Measurements from ENCODE around the gene IP6K3.

The IP6K3 gene

DNA sequence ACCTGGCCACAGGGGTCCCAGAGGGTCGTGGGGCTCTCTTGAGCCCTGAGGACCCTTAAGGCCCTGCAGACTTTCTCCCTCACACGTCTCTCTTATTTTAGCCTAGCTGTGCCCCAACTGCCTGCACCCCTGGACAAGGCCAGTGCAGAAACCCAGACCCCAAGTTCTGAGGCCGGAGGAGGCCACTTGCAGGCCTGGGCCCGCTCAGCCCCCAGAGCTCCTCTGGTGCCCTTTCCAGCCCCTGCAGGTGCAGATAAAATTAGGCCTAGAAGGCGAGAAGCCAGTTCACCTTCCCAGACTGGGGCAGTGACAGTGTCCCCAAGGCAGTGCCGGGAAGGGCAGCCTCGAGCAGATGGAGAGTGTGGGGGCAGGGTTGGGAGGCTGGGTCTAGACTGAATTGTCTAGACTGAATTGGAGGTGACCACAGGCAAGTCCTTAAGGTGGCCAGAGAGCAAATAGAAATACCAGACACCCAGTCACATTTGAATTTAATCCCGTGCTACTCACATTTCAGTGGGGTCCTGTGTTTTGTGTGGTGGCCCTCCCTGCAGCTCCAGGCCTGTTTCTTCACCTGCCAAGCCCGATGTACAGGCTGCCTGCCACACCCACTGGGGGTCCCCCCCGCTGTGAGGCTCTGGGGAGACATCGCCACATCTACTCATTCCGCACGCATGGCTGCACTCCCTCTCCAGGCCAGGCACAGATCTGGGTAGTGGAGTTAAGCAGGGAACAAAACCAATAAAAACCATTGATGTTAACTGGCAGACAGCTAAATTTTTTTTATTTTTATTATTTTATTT, 8.6 kb upstream of the IP6K3 start:
- TF ChIP-seq, protein P1, sequence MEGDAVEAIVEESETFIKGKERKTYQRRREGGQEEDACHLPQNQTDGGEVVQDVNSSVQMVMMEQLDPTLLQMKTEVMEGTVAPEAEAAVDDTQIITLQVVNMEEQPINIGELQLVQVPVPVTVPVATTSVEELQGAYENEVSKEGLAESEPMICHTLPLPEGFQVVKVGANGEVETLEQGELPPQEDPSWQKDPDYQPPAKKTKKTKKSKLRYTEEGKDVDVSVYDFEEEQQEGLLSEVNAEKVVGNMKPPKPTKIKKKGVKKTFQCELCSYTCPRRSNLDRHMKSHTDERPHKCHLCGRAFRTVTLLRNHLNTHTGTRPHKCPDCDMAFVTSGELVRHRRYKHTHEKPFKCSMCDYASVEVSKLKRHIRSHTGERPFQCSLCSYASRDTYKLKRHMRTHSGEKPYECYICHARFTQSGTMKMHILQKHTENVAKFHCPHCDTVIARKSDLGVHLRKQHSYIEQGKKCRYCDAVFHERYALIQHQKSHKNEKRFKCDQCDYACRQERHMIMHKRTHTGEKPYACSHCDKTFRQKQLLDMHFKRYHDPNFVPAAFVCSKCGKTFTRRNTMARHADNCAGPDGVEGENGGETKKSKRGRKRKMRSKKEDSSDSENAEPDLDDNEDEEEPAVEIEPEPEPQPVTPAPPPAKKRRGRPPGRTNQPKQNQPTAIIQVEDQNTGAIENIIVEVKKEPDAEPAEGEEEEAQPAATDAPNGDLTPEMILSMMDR (IDR thresholded peaks at IDR 0.05; ENCODE audit: borderline replicate concordance, insufficient read depth, low read depth, low read length), result no peak
- H3K4me3 ChIP-seq (ENCODE audit: low read depth, low read length), result no peak overlapping the region

DNA sequence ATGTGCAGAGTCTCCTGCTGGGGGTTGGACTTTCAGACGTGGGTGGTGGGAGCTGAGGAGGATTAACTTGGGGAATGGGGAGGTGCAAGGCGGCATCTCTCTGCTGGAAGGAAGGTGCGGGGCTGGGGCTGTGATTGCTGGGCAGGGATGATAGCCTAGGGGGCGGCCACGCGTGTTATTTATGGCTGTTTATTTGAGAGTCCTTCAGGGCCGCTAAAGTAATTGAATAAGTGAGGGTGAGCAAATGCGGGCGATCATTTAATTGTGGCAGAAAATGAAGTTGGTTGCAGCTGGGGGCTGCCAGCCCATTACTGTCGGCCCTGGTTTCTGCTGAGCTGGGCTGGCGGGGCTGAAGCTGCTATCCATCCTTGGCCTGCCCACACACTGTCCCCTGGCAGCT, 7.5 kb upstream of the IP6K3 start:
- no peak overlapping the region for H3K4me3 ChIP-seq (ENCODE audit: low read depth, low read length)
- TF ChIP-seq, protein P1 (IDR thresholded peaks at IDR 0.05; ENCODE audit: borderline replicate concordance, insufficient read depth, low read depth, low read length), result no peak

DNA sequence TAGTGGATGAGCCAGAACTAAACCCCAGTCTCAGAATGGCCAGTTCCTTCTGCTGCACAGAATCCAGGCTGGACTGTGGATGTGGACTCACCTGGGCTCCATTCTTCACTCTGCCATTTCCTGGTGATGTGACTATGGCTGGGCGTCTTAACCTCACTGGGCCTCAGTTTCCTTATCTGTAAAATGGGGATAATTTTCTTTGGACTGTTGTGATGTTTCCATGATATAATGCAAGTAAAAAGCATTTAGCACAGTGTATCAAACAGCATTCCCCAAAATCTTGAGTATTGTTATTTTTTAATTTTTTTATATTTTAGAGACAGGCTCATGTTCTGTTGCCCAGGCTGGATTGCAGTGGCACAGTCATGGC, 5.9 kb upstream of the IP6K3 start:
- TF ChIP-seq, protein P1 (IDR thresholded peaks at IDR 0.05; ENCODE audit: borderline replicate concordance, insufficient read depth, low read depth, low read length), result no peak
- no peak overlapping the region for H3K4me3 ChIP-seq (ENCODE audit: low read depth, low read length)

DNA sequence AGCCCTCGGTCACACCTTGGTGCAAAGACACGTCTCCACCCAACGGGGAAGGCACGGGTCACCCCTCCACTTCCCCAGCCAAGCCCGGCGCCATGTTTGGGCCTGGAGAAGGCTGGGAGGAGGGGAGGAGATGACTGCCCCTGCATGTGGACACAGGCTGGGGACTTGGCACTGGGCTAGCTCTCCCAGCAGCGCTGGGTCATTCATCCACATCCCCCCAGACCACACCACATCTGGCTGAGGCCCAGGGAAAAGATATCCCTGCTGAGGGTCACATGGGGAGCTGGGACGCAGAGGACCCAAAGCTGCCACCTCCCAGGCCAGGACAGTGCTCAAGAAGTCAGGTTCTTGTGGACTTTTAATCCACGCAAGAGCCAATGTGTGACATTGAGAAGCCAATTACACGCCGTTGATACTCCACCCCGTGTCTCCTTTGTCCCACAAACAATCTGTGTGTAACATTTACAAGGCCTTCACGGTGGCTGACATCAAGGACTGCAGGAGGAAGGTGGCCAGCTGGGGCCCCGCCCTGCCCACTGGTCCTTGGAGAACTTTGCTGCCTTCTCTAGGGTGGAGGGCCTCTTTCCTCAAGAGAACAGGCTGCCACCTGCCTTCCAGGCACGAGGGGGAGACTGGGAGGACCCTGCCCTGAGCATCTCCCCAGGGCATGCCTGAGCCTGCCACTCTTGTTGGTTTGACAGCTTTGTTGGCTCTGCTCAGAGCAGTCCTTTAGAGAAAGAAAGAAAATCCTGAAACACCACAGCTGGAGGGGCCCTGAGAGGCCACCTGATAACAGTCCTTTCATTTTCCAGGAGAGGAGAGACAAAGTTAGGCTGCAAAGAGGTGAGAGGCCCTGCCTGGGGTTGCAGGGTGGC, 5.3 kb upstream of the IP6K3 start:
- TF ChIP-seq, protein P1 (IDR thresholded peaks at IDR 0.05; ENCODE audit: borderline replicate concordance, insufficient read depth, low read depth, low read length), result no peak

DNA sequence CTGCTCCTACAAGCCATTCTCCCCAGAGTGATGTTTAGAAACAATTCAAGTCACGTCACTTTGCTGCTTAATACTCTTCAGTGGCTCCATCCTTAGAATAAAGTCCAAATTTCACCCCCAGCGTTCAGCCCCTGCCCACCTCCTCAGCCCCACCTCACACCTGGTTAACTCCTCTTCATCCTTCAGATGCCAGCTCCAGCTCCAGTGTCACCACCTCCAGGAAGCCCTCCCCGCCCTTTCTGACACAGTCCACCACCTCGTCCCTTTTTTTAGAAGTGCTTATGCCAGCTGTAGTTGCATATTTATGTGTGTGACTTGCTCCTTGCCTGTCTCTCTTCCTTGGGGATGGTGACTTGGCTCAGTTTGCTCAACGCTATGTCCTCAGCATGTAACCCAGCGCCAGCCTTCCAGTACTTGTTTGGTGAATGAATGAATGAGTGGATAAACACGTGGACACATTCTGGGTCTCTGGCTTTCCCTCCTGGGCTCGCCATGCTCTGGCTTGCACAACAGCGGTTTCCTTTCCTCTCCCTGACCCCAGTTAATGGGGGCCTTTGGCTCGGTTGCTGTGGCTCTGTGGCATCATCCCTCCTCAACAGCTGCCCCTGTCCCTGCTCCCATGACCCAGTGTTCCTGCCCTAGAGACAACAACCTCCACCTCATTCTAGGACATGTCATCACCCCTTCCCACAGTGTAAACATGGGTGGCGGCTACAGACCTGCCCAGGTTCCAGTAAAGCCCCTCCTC, 3.7 kb upstream of the IP6K3 start:
- H3K4me3 ChIP-seq (ENCODE audit: low read depth, low read length), result no peak overlapping the region

More for the DNA sequence above, 5.3 kb upstream of the IP6K3 start:
- no peak overlapping the region for H3K4me3 ChIP-seq (ENCODE audit: low read depth, low read length)

DNA sequence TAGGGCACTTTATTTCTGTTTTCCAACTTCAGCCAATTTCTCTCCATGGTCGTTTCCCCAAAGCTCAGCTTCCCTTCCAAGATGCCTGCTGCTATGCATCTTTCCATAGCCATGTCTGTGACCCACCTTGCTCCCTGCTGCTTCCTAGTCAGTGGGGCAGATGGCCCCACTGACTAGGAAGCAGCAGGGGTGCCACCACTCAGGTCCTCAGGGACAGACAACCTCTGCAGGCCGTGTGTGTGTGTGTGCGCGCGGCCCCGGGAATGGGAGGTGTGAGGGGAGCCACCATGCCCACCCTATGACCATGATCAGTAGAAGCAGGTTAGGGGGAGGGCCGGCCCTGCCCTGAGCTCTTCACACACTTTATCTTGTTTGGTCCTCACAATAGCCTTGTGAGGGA, 2.7 kb upstream of the IP6K3 start:
- no peak overlapping the region for H3K4me3 ChIP-seq (ENCODE audit: low read depth, low read length)
- TF ChIP-seq, protein P1 (IDR thresholded peaks at IDR 0.05; ENCODE audit: borderline replicate concordance, insufficient read depth, low read depth, low read length), result no peak

More for the DNA sequence above, 3.7 kb upstream of the IP6K3 start:
- TF ChIP-seq, protein P1 (IDR thresholded peaks at IDR 0.05; ENCODE audit: borderline replicate concordance, insufficient read depth, low read depth, low read length), result no peak

Data from GM12875 (cell line).